Breast epithelium (tissue), 3 donors: ENCODE measurements around the gene EPB41L2.

Experiments
- POLR2A ChIP-seq: fragments of 450-650 bp; IDR thresholded peaks from one replicate; pipeline ENCODE4 v1.6.1; 2016; ENCODE audit warnings: antibody characterized with exemption, mild to moderate bottlenecking, moderate library complexity
- POLR2AphosphoS5 ChIP-seq, 3 donors: sonication (generic); formaldehyde crosslinking; IDR thresholded peaks; one replicate each; pipeline ENCODE4 v1.6.1; 2017; ENCODE audit warnings: antibody characterized with exemption in 3 of 3
- TF ChIP-seq, protein P1 (sequence below), 3 donors: fragments of 450-650 bp; IDR thresholded peaks; one replicate each; pipeline ENCODE4 v1.5.1; 2016 to 2017; ENCODE audit warnings: antibody characterized with exemption in 3 of 3, mild to moderate bottlenecking in 3 of 3, moderate library complexity in 3 of 3

DNA sequence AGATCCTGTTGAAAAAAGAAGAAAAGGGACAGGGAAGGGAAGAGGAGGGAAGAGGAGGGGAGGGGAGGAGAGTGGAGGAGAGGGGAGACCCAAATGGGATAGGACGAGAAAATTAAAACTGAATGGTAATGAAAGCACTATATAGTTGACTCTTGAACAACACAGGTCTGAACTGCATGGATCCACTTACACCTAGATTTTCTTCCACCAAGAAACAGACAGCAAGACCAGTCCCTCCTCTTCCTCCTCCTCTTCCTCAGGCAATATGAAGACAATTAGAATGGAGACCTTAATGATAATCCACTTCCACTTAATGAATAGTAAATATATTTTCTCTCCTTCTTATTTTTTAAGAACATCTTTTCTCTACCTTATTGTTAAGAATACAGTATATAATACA is 113.5 kb downstream of the EPB41L2 start:
- TF ChIP-seq, protein P1, sequence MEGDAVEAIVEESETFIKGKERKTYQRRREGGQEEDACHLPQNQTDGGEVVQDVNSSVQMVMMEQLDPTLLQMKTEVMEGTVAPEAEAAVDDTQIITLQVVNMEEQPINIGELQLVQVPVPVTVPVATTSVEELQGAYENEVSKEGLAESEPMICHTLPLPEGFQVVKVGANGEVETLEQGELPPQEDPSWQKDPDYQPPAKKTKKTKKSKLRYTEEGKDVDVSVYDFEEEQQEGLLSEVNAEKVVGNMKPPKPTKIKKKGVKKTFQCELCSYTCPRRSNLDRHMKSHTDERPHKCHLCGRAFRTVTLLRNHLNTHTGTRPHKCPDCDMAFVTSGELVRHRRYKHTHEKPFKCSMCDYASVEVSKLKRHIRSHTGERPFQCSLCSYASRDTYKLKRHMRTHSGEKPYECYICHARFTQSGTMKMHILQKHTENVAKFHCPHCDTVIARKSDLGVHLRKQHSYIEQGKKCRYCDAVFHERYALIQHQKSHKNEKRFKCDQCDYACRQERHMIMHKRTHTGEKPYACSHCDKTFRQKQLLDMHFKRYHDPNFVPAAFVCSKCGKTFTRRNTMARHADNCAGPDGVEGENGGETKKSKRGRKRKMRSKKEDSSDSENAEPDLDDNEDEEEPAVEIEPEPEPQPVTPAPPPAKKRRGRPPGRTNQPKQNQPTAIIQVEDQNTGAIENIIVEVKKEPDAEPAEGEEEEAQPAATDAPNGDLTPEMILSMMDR (IDR thresholded peaks at IDR 0.05) = no peak
- TF ChIP-seq POLR2AphosphoS5 (IDR thresholded peaks at IDR 0.05) (no peak), POLR2A (no peak)
